GM21526 (cell line): ENCODE data around the gene TSPAN7.

Source experiments
- ATAC-seq: cut with Tn5 transposase; IDR thresholded peaks from one replicate; pipeline ENCODE4 v1.9.1; 2021; ENCODE audit warnings: moderate library complexity; ENCODE audit not compliant: unreplicated experiment, low FRiP score

TSPAN7 gene

DNA sequence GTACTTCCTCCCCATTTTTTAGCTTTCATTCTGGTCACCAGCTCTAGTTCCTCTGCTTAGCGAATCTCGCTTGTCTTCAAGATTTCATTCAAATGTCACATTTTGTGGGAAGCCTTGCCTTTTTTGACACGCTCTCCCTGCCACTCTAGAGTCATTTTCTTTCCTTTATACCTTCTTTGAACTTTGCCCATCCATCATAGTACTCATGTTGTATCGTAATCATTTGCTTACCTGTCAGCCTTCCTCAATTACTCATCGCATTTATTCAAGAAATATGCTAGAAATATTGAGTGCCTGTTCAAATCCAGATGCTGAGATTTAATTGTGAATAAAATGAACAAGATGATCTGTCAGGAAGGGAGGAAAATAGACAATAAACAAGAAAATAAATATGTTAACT, 21.8 kb downstream of the TSPAN7 start:
- ATAC-seq, result no peak

DNA sequence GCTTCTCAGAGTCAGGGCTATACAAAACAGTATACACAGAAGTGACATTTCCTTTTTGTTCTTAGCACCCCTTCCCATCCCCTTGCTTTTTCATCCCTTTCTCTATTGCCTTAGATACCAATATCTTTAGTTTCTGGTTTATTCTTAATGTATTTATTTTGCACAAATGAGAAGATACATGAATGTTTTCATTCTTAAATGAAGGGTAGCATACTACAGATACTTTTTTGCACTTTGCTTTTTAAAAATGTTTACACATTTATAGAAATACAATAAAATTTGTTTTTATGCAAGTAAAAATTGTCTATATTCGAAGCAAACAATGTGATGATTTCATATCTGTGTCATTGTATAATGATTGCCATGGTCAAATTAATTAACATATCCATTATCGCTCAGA, 33.1 kb downstream of the TSPAN7 start:
- ATAC-seq, result no peak

DNA sequence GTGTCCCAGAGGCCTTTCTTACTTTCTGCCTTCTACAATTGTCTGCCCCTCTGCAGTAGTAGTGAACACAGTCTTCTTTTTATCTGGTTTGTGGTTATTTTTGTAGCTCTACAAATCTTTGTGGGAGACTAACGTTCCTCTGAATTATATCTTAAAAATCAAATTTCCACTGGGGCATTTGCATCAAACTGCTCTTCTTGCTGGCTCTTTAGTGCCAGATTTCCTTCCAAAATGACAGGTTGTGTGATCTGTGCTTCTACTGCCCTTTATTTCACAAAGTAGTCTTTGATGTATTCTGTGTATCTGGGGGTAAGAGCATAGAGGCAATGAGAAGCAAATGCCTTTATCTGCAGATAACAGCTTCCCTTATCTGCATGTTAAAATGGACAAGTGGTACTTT, 34.5 kb downstream of the TSPAN7 start:
- no peak for ATAC-seq

DNA sequence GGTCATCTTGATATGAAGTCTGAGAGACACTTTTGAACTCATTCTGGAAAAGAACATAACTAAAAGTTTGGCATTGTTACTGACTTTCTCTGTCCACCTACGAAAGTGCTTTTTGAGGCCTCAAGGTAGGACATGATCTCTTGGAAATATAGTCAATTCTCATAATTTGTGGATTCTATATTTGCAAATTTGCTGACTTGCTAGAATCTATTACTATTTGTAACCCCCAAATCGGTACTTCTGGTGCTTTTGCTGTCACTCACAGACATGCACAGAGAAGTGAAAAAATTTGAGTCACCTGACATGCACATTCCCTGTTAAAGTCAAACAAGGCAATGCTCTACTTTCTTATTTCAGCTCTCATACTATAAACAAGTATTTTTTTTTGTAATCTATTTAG, 35.6 kb downstream of the TSPAN7 start:
- no peak for ATAC-seq

DNA sequence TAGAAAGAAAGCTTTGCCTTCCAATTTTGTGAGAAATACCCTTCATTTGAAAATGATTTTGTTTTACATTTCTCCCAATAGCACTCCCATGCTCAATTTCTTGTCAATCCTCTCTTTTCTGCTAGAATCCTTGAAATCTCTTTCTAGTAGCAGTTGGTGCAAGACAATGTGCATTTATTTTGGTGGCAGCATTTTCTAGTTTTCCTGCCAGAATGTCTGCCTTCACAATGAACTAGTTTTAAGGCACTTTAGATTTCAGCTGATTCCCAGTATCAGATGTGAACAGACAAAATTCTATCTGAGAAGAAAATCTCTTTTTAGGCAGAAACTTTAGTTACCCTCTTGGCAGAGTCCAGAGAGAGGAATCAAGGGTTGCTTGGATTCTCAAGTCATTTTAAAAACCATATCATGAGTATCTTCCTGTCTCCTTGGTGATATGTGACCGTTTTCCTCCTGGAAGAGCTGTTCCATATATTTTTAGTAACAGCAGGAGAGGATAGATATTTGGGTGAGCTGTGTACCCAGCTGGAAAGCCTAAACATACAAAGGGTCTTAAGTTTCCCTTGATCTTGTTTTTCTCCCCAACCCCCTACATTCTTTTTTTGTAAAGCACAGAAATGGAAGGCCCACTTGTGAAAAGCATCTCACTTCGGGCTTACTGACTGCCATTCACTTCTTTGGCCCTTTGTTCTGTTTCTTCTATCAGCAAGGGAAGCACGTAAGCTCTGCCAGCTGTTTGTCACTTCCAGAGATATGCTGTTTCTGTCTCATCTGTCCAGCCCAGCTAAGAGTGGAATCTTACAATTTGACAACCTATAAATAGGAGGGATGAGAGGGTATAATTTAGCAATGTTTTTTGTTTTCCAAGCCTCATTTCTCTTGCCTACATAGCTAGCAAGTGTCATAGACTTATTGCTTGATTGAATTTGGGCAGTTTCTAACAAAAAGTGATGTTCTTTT, 38.7 kb downstream of the TSPAN7 start:
- ATAC-seq, result no peak

DNA sequence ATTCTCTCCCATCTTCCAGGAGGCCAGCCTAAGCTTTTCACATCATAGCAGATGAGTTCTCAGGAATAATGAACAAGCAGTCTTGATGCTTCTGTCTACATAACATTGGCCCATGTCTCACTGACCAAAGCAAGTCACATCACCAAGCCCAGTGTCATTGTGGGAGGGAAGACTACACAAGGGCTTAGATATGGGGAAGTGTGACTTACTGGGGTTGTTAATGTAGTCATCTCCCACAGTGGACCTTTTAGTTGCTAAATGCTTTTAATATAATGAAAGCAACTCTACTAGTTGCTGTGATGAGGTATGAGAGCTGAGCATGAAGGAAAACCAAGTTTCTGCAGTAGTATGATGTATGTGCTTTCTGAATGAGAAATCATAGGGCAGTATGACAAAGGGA, 40.5 kb downstream of the TSPAN7 start:
- no peak for ATAC-seq

DNA sequence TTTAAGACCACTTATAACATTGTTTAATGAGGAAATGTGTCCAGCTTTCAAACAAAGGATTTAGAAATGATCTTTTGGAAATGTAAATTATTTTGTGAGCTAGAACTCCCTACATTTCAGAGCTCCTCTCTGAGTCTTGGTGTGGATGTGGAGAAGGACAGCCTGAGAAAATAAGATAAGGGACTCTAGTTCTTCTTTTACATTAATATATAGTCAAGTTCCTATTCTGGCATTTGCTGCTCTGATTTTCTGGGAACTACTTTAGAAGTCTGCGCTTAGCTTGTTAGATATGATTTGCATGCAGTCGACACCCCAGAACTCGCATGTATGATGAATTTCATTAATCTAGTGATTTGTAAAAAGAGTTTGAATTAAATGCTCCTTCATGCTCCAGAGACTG, 45.5 kb downstream of the TSPAN7 start:
- no peak for ATAC-seq

DNA sequence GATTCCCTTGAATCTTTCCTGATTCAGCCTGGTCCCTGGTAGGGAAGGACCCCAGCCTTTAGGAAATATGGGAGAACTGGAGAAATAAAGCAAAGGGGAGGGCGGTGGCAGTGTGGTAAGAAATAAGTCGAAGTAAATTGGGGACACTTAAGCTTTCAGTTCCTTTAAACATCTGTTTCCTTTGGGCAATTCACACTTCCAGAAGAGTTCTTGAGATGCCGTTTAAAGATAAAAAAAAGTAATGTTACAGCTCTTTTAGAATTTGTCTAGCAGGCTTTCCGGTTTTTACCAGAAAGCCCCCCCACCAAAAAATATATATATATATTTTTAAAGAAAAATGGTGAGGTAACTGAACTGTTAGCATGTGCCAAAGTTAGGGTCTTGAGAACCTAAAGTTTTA, 46.6 kb downstream of the TSPAN7 start:
- no peak for ATAC-seq

DNA sequence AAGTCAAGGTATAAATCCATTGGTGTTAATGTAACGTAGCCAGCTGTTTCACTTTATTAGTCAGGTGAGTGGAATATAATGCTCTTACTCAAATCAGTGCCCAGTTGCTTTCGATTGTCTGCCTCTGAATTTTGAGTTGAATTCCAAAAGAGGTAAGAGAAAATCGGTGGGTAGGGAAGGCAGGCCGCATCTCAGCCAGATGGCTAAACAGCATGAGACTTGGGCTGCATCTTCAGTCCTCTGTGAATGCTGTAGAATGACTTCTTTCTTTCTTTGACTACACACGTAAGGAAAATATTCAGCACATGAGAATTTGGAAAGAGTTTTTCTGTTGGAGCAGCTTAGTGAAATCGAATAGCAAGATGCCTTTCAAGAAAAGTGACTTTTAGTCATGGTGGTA, 49.5 kb downstream of the TSPAN7 start:
- ATAC-seq, result no peak

DNA sequence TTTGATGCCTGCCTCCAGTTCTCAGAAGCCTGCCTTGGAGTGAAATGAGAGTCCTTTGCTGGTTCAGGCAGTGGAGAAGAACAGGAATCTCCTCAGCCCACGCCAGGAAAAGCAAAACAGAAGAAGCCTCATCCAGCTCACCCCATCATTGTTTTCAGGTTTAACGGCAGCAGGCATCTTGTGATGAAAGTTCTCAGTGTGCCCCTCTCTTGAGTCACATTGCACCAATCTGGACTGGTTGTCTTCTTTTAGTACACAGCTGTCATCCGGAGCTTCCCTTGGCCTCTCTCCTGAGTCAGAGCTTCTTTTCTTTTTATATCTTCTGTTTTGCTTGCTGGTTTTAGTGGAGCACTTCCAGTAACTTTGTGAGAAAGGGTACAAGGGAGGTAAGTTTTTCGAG, 50.9 kb downstream of the TSPAN7 start:
- no peak for ATAC-seq

DNA sequence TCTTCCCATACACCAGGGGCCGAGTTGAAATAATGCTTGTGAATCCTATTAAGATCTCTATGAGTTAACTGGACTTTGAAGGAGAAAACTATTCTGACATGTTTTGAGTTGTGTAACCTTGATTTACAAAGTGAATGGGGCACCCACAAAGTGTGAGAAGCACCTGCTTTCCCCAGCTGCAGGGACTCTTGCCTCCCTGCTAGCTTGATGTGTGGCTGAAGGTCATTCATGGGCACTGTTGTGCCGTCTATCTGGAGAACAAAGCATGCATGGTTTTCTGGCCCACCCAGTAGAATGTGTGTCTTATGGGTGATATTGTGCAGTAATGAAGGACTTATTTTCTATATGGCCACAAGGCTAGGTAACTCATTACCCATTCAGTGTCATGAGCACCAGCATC, 53.1 kb downstream of the TSPAN7 start:
- no peak for ATAC-seq

DNA sequence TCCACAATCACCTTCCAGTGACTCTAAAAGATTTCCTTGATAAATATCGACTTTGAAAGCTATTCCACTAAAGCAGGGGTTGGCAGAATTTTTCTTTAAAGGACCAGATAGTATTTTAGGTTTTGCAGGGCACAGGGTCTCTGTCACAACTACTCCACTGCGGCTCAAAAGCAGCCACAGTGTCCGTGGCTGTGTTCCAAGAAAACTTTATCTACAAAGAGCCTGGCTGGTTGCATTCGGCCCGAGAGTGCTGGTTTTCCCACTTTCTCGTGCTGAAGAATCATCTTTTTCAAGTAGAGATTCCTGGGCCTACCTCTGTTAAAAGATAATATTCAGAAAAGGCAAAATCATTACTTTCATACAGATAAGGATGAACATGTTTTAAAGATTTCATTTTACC, 55.6 kb downstream of the TSPAN7 start:
- ATAC-seq, result no peak

DNA sequence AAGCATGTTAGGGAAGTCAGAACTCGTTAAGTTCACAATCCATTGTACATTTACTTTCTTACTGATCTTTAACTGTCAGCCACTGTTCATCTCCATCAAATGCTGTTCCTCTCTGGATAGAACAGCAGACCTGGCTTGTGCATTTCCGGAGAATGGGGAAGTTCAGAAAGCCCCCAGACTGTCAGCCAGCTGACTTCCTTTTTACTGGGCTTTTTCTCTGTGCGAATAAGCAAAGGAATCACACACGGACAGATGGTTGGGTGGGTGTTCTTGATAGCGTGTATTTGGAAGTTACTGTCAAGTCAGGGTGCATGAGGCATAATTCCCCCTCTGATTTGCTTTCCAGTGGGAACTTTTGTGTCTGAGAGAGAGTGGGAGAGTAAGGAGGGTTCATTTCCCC, 56.8 kb downstream of the TSPAN7 start:
- no peak for ATAC-seq

DNA sequence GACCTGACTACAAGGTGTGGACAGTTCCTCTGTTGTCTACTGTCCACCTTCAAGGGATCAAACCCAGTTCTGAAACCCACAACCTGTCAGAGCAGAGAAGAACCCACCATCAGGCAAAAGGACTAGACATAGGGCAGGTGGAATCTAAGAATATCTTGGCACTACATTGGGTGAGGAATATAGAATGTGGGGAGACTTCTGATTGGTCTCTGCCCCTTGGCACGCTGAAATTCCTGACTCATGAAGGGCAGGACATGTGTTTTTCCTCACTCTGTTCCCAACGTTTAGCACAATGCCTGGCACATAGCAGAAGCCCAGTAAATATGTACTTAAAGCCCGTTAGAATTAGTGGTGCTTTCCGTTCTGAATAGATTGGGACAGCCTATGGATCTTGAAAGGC, 59.3 kb downstream of the TSPAN7 start:
- ATAC-seq, result no peak

DNA sequence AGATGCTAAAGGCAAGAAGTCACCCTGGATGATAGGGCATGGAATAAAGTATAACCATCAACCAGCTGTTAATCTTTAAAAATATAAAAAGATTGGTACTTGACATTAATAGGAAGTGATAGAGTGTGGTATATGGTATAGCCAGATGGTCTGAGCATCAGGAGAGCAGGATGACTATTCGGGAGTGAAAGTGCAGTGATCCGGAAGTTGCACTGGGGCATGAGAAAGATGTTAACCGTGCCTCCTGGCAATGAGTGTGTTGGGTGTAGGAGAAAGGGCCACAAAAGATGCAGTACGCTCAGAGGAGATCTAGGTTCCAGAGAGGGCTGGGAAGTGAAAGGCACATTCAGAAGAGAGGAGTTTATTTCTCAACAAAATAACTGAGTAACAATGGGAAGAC, 65.0 kb downstream of the TSPAN7 start:
- no peak for ATAC-seq

DNA sequence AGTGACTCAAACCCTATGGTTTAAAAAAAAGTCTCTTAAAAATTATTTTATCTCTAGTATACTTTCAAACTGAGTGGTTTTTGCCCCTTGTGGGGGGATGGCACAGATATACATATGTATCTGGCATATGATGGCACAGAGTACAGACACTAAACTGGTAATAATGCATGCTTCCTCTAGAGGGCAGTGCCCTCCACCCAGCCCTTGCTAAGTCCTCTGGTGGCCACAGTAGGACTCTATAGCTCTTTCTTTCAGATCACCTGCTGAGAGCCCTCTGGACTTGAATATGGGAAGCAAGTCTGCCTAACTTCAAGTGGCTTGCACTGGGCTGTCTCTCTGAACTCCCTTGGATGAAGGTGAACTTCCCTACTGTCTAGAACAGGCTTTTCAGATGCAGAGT, 66.3 kb downstream of the TSPAN7 start:
- ATAC-seq, result peak; percentile 91

DNA sequence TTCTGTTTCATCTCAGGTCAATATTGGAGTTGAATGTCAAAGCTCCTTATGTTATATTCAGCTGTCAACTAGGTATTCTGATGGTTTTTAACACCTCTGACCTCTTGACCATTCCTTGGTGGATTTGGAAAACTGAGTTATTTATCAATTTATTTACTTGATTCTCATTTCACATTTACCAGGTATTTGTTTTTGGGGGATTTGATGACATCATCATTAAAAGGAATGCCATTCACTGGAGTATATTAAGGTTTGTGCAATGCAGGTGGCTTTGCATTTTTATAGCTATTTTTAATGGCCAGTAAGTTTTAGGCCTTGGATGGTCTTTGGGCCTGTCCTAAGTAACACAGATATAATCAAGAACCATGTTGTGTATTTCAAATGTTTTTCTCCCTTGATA, 67.2 kb downstream of the TSPAN7 start:
- ATAC-seq, result no peak

DNA sequence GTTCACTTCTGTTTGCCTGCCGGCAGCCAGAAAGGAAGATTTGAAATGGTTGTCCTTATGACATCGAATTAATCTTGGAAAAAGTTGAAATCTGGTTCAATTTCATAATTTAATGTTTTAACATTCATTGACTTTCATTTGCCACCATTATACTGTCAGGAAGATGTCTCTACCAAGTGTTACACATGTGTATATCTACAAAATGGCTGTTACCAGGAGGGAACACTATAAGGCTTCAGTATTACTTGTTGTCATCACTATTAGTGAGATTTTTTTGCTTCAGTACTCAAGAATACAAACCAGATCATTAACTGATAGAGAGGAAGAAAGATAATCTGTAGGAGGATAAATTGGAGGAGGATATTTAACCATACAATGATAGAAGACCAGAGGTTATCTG, 71.2 kb downstream of the TSPAN7 start:
- ATAC-seq, result no peak

DNA sequence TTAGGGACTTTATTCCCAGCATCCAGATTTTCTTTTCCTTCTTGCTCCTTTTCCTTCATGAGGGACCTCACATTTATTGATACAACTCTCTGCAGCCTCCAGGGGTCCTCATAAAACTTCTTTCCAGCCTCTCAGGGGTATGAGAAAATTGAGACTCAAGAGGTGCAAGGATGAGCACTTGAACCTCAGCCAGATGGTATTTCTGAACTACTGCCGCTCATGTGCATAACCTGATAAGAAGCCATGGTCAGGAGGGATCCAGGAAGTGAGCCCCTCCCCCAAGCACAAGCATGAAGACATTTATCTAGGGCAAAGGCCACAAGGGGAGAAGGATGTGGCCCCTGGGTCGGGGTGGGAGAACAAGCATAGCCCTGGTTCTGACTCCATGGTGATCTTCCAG, 73.3 kb downstream of the TSPAN7 start:
- no peak for ATAC-seq

DNA sequence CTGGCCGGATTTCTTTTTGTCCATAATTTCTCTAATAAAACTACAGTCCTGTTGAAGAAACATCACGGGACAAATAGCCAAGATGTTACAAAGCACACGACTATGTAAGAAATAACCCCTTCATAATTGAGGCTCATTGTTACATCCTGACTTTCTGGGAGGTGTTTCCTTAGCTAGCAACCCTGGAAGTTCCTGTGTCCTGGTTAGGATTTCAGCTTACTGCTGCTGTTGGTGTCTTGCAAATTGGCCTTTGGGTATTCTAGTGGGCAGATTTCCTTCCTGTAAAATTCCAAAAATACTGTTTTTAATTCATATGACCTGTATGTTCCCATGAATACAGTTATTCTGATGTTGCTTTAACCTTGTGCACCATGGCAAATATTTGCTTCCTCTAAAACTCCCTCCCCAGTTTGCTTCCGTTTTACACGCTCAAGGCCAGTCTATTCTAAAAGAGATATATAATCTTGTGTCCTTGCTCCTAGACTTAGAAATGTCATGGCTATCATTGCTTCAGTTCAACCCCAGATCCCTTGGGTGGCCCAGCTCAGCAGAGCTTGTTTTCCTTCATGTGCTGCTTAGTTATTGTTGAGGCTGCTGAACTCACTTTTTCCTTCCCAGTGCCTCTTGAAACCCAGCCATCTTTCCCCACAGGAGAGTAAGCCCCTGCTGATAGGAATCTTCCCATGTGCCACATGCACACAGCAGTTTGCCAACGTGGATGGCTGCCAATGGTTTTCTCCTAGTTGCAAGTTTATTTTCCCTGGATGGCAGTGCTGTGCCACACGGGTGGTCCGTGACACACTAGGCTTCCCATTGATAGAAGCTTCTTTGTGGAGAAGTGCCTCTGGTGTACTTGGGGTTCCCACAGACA, 75.8 kb downstream of the TSPAN7 start:
- ATAC-seq, result no peak

DNA sequence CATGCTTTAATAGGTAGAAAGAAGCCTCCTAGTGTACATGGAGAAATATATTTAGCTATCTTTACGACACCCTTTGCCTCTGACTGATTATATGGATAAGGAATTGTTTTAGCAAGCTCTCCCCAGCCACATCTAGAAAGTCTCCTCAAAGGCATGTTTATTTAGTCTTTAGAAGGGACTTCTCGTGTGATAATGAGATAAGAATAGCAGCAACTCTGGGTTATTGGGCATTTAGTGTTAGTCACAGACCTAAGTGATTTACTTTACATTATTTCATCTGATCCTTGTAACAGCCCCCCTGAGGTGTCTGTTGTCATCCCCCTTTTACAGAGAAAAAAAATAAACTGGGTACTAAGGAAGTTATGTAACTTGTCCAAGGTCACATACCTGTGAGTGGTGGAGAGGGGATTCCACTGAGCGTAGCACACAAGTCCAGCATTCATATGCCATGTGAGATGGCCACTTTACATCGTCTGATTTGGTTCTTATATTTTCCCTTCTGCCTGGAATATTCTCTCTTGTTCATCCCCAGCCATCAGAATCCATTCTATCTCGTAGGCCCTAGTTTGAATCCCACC, 77.7 kb downstream of the TSPAN7 start:
- ATAC-seq, result no peak
